Measurements from ENCODE around the gene FERMT3.

- no peak for TF ChIP-seq REST (IDR thresholded peaks at IDR 0.05; ENCODE audit: insufficient read depth in 1 of 2, low read depth in 2 of 2, low read length in 2 of 2)
- TF ChIP-seq POLR2AphosphoS5 (IDR thresholded peaks at IDR 0.05; ENCODE audit: low read depth, low read length), result no peak
- no peak for TF ChIP-seq SIN3A (IDR thresholded peaks at IDR 0.05; ENCODE audit: borderline replicate concordance, insufficient read depth, low read length)
Observed at GRCh38 chr11:64173616-64174355, 32.7 kb upstream of the FERMT3 start.
